OCI-LY3 (cell line): Measurements from ENCODE around the gene MAPT.

ENCODE experiments used
- H2AFZ ChIP-seq: fragments of 200-600, 300-600 bp; shearing (Covaris generic); 2 replicates; pipeline ENCODE4 v1.6.0; 2014; ENCODE audit warnings: antibody characterized with exemption, low read depth, low read length
- H3K27ac ChIP-seq: fragments of 200-600, 300-600 bp; sonication (generic); 2 replicates; pipeline ENCODE4 v1.5.1; 2014; ENCODE audit warnings: mild to moderate bottlenecking, low read length, moderate library complexity, mixed read lengths
- H3K27me3 ChIP-seq: fragments of 200-600, 300-600 bp; sonication (generic); 2 replicates; pipeline ENCODE4 v1.6.1; 2014; ENCODE audit warnings: low read depth, low read length, mixed read lengths
- H3K36me3 ChIP-seq: fragments of 200-600, 300-600 bp; sonication (generic); replicated peaks from 2 replicates; pipeline ENCODE3; 2014; ENCODE audit warnings: low read depth, low read length, mixed read lengths
- H3K4me1 ChIP-seq: fragments of 300-600, 200-600 bp; sonication (generic); 2 replicates; pipeline ENCODE4 v1.6.1; 2014; ENCODE audit warnings: low read length, mixed read lengths
- H3K4me2 ChIP-seq: fragments of 200-600, 300-600 bp; sonication (generic); 2 replicates; pipeline ENCODE4 v1.6.1; 2014; ENCODE audit warnings: low read length, mixed read lengths
- H3K4me3 ChIP-seq: fragments of 300-600, 200-600 bp; sonication (generic); 2 replicates; pipeline ENCODE4 v1.5.1; 2014; ENCODE audit warnings: antibody characterized with exemption, mild to moderate bottlenecking, low read length, moderate library complexity
- H3K79me2 ChIP-seq: fragments of 300-600, 200-600 bp; shearing (Covaris generic); 2 replicates; pipeline ENCODE4 v1.6.1; 2014; ENCODE audit warnings: mild to moderate bottlenecking, low read length, mixed read lengths
- H3K9ac ChIP-seq: fragments of 300-600, 200-600 bp; shearing (Covaris generic); 2 replicates; pipeline ENCODE4 v1.6.0; 2014; ENCODE audit warnings: mild to moderate bottlenecking, low read length, moderate library complexity
- H3K9me3 ChIP-seq: fragments of 200-600, 300-600 bp; shearing (Covaris generic); 2 replicates; pipeline ENCODE4 v1.6.1; 2014; ENCODE audit warnings: low read length, mixed read lengths; ENCODE audit not compliant: insufficient read depth
- H4K20me1 ChIP-seq: fragments of 200-600, 300-600 bp; sonication (generic); 2 replicates; pipeline ENCODE4 v1.6.1; 2016; ENCODE audit warnings: low read length, mixed read lengths; ENCODE audit not compliant: insufficient read depth
- EZH2phosphoT487 ChIP-seq: fragments of 200-600 bp; shearing (Covaris generic); IDR thresholded peaks from 2 replicates; pipeline ENCODE4 v1.6.1; 2018; ENCODE audit warnings: antibody characterized with exemption, mixed run types, low read depth
- TF ChIP-seq, protein P1 (sequence below): fragments of 200-600, 300-600 bp; sonication (generic); IDR thresholded peaks from 2 replicates; pipeline ENCODE4 v1.5.1; 2014; ENCODE audit warnings: antibody characterized with exemption, low read length, low read depth

MAPT gene

DNA sequence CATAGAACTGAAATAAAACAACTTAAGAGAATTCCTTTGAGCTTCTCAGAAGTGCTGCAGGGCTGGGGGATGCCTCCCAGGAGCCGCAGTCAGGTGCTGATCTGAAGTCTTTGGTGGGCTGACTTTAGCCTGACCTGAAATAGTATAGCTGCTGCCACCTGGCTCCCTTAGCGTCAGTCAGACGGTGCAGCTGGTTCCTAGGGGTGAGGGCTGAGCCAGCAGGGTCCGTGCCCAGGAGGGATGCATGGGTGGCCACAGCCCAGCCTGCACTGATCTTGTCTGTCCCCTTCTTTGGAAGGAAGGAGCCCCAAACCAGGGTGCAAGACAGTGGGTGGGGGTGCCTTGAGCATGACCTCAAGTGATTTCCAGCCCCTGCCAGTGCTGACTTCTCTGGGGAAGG lies 11.5 kb downstream of the MAPT start:
- Histone ChIP-seq H4K20me1 (no peaks in the 10 kb centered on the region), H3K79me2 (no peaks in the 10 kb centered on the region), H3K4me1 (no peaks in the 10 kb centered on the region), H3K4me3 (no peak overlapping the region), H2AFZ (no peak overlapping the region), H3K27me3 (peaks cover 23% of the 10 kb centered on the region), H3K9me3 (no peaks in the 10 kb centered on the region), H3K9ac (no peak overlapping the region), H3K27ac (no peak overlapping the region), H3K36me3 (no peaks in the 10 kb centered on the region), H3K4me2 (no peak overlapping the region)
- no peak for TF ChIP-seq EZH2phosphoT487
- TF ChIP-seq, protein P1, sequence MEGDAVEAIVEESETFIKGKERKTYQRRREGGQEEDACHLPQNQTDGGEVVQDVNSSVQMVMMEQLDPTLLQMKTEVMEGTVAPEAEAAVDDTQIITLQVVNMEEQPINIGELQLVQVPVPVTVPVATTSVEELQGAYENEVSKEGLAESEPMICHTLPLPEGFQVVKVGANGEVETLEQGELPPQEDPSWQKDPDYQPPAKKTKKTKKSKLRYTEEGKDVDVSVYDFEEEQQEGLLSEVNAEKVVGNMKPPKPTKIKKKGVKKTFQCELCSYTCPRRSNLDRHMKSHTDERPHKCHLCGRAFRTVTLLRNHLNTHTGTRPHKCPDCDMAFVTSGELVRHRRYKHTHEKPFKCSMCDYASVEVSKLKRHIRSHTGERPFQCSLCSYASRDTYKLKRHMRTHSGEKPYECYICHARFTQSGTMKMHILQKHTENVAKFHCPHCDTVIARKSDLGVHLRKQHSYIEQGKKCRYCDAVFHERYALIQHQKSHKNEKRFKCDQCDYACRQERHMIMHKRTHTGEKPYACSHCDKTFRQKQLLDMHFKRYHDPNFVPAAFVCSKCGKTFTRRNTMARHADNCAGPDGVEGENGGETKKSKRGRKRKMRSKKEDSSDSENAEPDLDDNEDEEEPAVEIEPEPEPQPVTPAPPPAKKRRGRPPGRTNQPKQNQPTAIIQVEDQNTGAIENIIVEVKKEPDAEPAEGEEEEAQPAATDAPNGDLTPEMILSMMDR = no peak

- no peaks in the 10 kb centered on the region for H3K36me3 ChIP-seq
- no peaks in the 10 kb centered on the region for H3K9me3 ChIP-seq
- no peak overlapping the region for H3K27ac ChIP-seq
- no peak for TF ChIP-seq EZH2phosphoT487
- TF ChIP-seq, protein P1 = no peak
- H3K9ac ChIP-seq = no peak overlapping the region
- H3K4me2 ChIP-seq = no peak overlapping the region
- no peak overlapping the region for H2AFZ ChIP-seq
- H3K79me2 ChIP-seq = no peaks in the 10 kb centered on the region
- H4K20me1 ChIP-seq = no peaks in the 10 kb centered on the region
- H3K4me1 ChIP-seq = no peaks in the 10 kb centered on the region
- H3K27me3 ChIP-seq = peaks cover 23% of the 10 kb centered on the region
- no peak overlapping the region for H3K4me3 ChIP-seq
Observed at GRCh38 chr17:45906237-45906636, 11.9 kb downstream of the MAPT start.

- no peak overlapping the region for H3K4me3 ChIP-seq
- no peaks in the 10 kb centered on the region for H3K36me3 ChIP-seq
- no peak overlapping the region for H2AFZ ChIP-seq
- no peak for TF ChIP-seq EZH2phosphoT487
- TF ChIP-seq, protein P1 = no peak
- H3K9me3 ChIP-seq = no peaks in the 10 kb centered on the region
- H3K27me3 ChIP-seq = peaks cover 23% of the 10 kb centered on the region
- no peak overlapping the region for H3K4me2 ChIP-seq
- H3K4me1 ChIP-seq = no peaks in the 10 kb centered on the region
- H3K9ac ChIP-seq = no peak overlapping the region
- no peaks in the 10 kb centered on the region for H3K79me2 ChIP-seq
- H3K27ac ChIP-seq = no peak overlapping the region
- no peaks in the 10 kb centered on the region for H4K20me1 ChIP-seq
Observed at GRCh38 chr17:45906927-45907622, 12.7 kb downstream of the MAPT start.

- H3K79me2 ChIP-seq = no peaks in the 10 kb centered on the region
- no peak overlapping the region for H3K4me2 ChIP-seq
- no peaks in the 10 kb centered on the region for H4K20me1 ChIP-seq
- H3K9me3 ChIP-seq = no peaks in the 10 kb centered on the region
- no peak overlapping the region for H3K9ac ChIP-seq
- H3K27me3 ChIP-seq = peaks cover 23% of the 10 kb centered on the region
- no peak overlapping the region for H3K4me3 ChIP-seq
- no peaks in the 10 kb centered on the region for H3K36me3 ChIP-seq
- H2AFZ ChIP-seq = no peak overlapping the region
- H3K27ac ChIP-seq = no peak overlapping the region
- no peaks in the 10 kb centered on the region for H3K4me1 ChIP-seq
- TF ChIP-seq EZH2phosphoT487 = no peak
- TF ChIP-seq, protein P1 = no peak
Observed at GRCh38 chr17:45907750-45908395, 13.5 kb downstream of the MAPT start.
